Tibial nerve (tissue), 4 donors: ENCODE data around the gene SYCP2L.

Experiments
- CTCF ChIP-seq, 5 experiments: fragments of 200-600 bp in 3 of 5; fragments of 450-650 bp in 2 of 5; sonication (generic) in 3 of 5; IDR thresholded peaks; one replicate each; pipeline ENCODE4 v1.5.1; 2016 to 2019; ENCODE audit warnings: antibody characterized with exemption in 5 of 5, mild to moderate bottlenecking in 3 of 5, moderate library complexity in 2 of 5
- EP300 ChIP-seq, 2 donors: sonication (generic); formaldehyde crosslinking; IDR thresholded peaks; one replicate each; pipeline ENCODE4 v1.6.1; 2017; ENCODE audit warnings: antibody characterized with exemption in 2 of 2, mild to moderate bottlenecking in 1 of 2
- POLR2A ChIP-seq, 2 donors: fragments of 450-650 bp; IDR thresholded peaks; one replicate each; pipeline ENCODE4 v1.6.1; 2017; ENCODE audit warnings: antibody characterized with exemption in 2 of 2, mild to moderate bottlenecking in 2 of 2, moderate library complexity in 2 of 2

GRCh38 chr6:10995114-10995707, 108.4 kb downstream of the SYCP2L start:
- TF ChIP-seq POLR2A (IDR thresholded peaks at IDR 0.05) (no peak), CTCF (IDR thresholded peaks at IDR 0.05) (no peak), EP300 (IDR thresholded peaks at IDR 0.05) (no peak)
